K562 (cell line): ENCODE measurements around the gene HOXB1. TPM values are rescaled to one million over a fixed set of nuclear protein-coding genes. Genes with fewer than 3 reads are reported as not detected.
A peak's percentile ranks its signal among the peaks of the same experiment; 100 is the strongest.

Source experiments
- BHLHE40 ChIP-seq: IDR thresholded peaks from 2 replicates; pipeline ENCODE4 v1.6.1; 2011; ENCODE audit warnings: low read length, improper control_type of control experiment
- BRD9 ChIP-seq: fragments of 450-650 bp; IDR thresholded peaks from 2 replicates; pipeline ENCODE4 v1.6.1; 2018; ENCODE audit warnings: low read depth; ENCODE audit not compliant: partially characterized antibody
- ERF ChIP-seq: fragments of 450-650 bp; formaldehyde crosslinking; IDR thresholded peaks from 2 replicates; pipeline ENCODE4 v1.4.0; 2020; ENCODE audit warnings: mild to moderate bottlenecking, mixed read lengths
- FOXK2 ChIP-seq, 2 experiments: fragments of 450-650 bp; IDR thresholded peaks in 1 of 2; conservative IDR thresholded peaks in 1 of 2; 2 replicates each; pipeline ENCODE4 v1.6.1; 2016; ENCODE audit warnings: low read depth in 2 of 2, mild to moderate bottlenecking in 1 of 2
- GATAD2A ChIP-seq: fragments of 450-650 bp; IDR thresholded peaks from 2 replicates; pipeline ENCODE4 v1.6.1; 2017
- KDM4B ChIP-seq, 2 experiments: fragments of 450-650 bp in 1 of 2; sonication (generic) in 1 of 2; IDR thresholded peaks; 2 replicates each; pipeline ENCODE4 v1.6.1; 2016 to 2017; ENCODE audit warnings: borderline replicate concordance in 2 of 2, antibody characterized with exemption in 1 of 2, low read depth in 1 of 2, mild to moderate bottlenecking in 1 of 2
- MEIS2 ChIP-seq: fragments of 450-650 bp; IDR thresholded peaks from 2 replicates; pipeline ENCODE4 v1.6.1; 2014; ENCODE audit warnings: mild to moderate bottlenecking; ENCODE audit not compliant: partially characterized antibody
- MXI1 ChIP-seq: IDR thresholded peaks from 2 replicates; pipeline ENCODE4 v1.6.1; 2011; ENCODE audit warnings: low read depth, mild to moderate bottlenecking, improper control_type of control experiment, low read length
- NBN ChIP-seq: fragments of 450-650 bp; IDR thresholded peaks from 2 replicates; pipeline ENCODE4 v1.6.1; 2016; ENCODE audit warnings: low read depth, mild to moderate bottlenecking
- POLR2B ChIP-seq: fragments of 450-650 bp; IDR thresholded peaks from 2 replicates; pipeline ENCODE4 v1.6.1; 2018; ENCODE audit warnings: low read depth; ENCODE audit not compliant: partially characterized antibody
- RBFOX2 ChIP-seq: fragments of 200-400 bp; formaldehyde crosslinking; IDR thresholded peaks from 2 replicates; pipeline ENCODE4 v1.6.1; 2017; ENCODE audit warnings: low read depth, mild to moderate bottlenecking, low read length, moderate library complexity
- TCF7L2 ChIP-seq: fragments of 150-350 bp; IDR thresholded peaks from 2 replicates; pipeline ENCODE4 v1.6.1; 2016; ENCODE audit warnings: low read depth, mild to moderate bottlenecking, low read length, moderate library complexity
- ZZZ3 ChIP-seq: fragments of 450-650 bp; IDR thresholded peaks from 2 replicates; pipeline ENCODE4 v1.6.1; 2016; ENCODE audit warnings: antibody characterized with exemption, mild to moderate bottlenecking, moderate library complexity
- polyA plus RNA-seq, 8 experiments: library from polyadenylated mRNA; depleted of rRNA in 4 of 8; stranded (reverse) in 5 of 8; unstranded in 3 of 8; fragments of >200 nt; fragmentation: Nextera tagmentation in 2 of 8; fragmentation: Illumina TruSeq in 1 of 8; extraction: Ambion mirVana in 2 of 8; extraction: Trizol in 1 of 8; gene quantifications; 2 replicates each; pipeline versions ENCODE4 v1.2.1 to v1.2.3, GENCODE V29; 2011 to 2014; ENCODE audit warnings: inconsistent platforms in 1 of 8, missing spikeins in 1 of 8
- total RNA-seq, 7 experiments: library from RNA; depleted of rRNA in 6 of 7; stranded (reverse); fragments of >200 nt in 6 of 7; fragmentation: Illumina TruSeq in 2 of 7; extraction: Trizol in 2 of 7; gene quantifications; 2 replicates each; pipeline versions ENCODE4 v1.2.1 to v1.2.3, GENCODE V29; 2011 to 2021; ENCODE audit warnings: low replicate concordance in 1 of 7
- TF ChIP-seq, protein P1 (sequence below), 2 experiments: fragments of 450-650 bp; IDR thresholded peaks; 2 replicates each; pipeline ENCODE4 v1.6.1; 2018; ENCODE audit warnings: mild to moderate bottlenecking in 2 of 2, low read depth in 1 of 2; ENCODE audit not compliant: partially characterized antibody in 2 of 2
- TF ChIP-seq, protein P2 (sequence below): sonication (generic); formaldehyde crosslinking; IDR thresholded peaks from 2 replicates; pipeline ENCODE4 v1.8.1; 2023; ENCODE audit warnings: mild to moderate bottlenecking, missing genetic modification reagents, moderate library complexity
- TF ChIP-seq, protein P3 (sequence below): fragments of 450-650 bp; formaldehyde crosslinking; IDR thresholded peaks from 2 replicates; pipeline ENCODE4 v1.4.0; 2022; ENCODE audit warnings: missing genetic modification characterization
- TF ChIP-seq, protein P4 (sequence below): fragments of 250-450 bp; sonication (Bioruptor Pico); IDR thresholded peaks from 2 replicates; pipeline ENCODE4 v1.8.0; 2021; ENCODE audit warnings: moderate library complexity, mild to moderate bottlenecking, inconsistent platforms

The HOXB1 gene
- total and polyA plus RNA-seq, 9 of the 15 experiments (the other 6 are each of a cell fraction or from before 2014, with no cell fraction given), result 0.04 TPM; not detected in 8

DNA sequence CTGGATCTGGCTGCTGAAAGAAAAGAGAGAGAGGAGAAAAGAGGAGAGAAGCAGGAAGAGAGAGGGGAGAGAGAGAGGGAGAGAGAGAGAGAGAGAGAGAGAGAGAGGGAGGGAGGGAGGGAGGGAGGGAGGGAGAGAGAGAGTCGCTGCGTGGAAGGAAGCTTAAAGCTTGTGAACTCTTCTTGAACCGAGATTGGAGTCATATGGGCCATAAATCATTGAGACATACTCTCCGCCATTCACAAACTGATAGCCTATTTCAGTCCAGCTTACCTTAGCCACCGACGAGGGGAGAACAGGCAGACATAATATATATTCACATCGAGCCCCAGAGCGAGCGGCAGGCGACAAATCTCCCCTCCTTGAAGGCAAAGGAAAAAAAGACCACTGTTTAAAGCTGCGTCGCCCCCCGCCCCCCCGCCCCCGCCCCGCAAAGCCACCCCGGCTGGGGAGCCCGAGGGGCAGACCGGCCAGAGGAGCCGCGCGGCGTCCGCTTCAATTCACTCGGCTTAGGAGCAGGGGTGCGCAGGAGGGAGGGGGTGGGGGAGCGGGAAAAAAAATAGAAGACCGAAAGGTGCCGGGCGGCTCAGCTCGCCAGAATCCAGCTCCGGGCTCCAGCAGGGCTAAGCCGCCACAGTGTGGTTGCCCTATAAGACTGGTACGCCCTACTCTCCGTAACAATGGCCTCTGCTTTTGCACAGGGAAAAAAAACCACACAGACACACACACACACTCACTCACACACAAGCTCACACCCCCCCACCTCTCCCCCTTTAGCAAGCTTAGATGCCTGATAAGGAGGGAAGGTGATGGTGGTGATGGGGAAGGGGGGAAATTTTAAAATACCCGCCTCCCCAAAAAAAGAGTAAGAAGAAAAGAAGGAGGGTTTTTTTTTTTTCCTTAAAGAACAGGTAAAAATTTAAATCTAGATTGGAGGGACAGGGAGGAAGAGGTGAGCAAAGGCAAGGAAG is 24.7 kb upstream of the HOXB1 start (continued):
- TF ChIP-seq KDM4B (IDR thresholded peaks at IDR 0.05; ENCODE audit: borderline replicate concordance in 2 of 2, low read depth in 1 of 2), result no peak
- TF ChIP-seq, protein P1, sequence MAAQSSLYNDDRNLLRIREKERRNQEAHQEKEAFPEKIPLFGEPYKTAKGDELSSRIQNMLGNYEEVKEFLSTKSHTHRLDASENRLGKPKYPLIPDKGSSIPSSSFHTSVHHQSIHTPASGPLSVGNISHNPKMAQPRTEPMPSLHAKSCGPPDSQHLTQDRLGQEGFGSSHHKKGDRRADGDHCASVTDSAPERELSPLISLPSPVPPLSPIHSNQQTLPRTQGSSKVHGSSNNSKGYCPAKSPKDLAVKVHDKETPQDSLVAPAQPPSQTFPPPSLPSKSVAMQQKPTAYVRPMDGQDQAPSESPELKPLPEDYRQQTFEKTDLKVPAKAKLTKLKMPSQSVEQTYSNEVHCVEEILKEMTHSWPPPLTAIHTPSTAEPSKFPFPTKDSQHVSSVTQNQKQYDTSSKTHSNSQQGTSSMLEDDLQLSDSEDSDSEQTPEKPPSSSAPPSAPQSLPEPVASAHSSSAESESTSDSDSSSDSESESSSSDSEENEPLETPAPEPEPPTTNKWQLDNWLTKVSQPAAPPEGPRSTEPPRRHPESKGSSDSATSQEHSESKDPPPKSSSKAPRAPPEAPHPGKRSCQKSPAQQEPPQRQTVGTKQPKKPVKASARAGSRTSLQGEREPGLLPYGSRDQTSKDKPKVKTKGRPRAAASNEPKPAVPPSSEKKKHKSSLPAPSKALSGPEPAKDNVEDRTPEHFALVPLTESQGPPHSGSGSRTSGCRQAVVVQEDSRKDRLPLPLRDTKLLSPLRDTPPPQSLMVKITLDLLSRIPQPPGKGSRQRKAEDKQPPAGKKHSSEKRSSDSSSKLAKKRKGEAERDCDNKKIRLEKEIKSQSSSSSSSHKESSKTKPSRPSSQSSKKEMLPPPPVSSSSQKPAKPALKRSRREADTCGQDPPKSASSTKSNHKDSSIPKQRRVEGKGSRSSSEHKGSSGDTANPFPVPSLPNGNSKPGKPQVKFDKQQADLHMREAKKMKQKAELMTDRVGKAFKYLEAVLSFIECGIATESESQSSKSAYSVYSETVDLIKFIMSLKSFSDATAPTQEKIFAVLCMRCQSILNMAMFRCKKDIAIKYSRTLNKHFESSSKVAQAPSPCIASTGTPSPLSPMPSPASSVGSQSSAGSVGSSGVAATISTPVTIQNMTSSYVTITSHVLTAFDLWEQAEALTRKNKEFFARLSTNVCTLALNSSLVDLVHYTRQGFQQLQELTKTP (IDR thresholded peaks at IDR 0.05; ENCODE audit: low read depth in 1 of 2, partially characterized antibody in 2 of 2), result peak; percentile 57 to 75
- TF ChIP-seq, protein P2, sequence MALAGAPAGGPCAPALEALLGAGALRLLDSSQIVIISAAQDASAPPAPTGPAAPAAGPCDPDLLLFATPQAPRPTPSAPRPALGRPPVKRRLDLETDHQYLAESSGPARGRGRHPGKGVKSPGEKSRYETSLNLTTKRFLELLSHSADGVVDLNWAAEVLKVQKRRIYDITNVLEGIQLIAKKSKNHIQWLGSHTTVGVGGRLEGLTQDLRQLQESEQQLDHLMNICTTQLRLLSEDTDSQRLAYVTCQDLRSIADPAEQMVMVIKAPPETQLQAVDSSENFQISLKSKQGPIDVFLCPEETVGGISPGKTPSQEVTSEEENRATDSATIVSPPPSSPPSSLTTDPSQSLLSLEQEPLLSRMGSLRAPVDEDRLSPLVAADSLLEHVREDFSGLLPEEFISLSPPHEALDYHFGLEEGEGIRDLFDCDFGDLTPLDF (CRISPR knock-in tag), result no peak
- TF ChIP-seq MXI1, result 0 out of 2 replicates have a peak, but pooled peaks have one; percentile 19
- peak; percentile 75 for TF ChIP-seq NBN
- TF ChIP-seq TCF7L2, result peak; percentile 60; the same call in 1 of the 2 replicates
- peak; percentile 17 to 73; a peak in 1 of 4 replicates for TF ChIP-seq FOXK2 (conservative IDR thresholded peaks at IDR 0.05 in 1 of 2, IDR thresholded peaks at IDR 0.05 in 1 of 2; ENCODE audit: low read depth in 2 of 2)
- 0 out of 2 replicates have a peak, but pooled peaks have one; percentile 20 for TF ChIP-seq ERF (CRISPR knock-in tag)
- 0 out of 2 replicates have a peak, but pooled peaks have one; percentile 22 for TF ChIP-seq RBFOX2
- TF ChIP-seq POLR2B, result peak; percentile 14
- TF ChIP-seq, protein P3, sequence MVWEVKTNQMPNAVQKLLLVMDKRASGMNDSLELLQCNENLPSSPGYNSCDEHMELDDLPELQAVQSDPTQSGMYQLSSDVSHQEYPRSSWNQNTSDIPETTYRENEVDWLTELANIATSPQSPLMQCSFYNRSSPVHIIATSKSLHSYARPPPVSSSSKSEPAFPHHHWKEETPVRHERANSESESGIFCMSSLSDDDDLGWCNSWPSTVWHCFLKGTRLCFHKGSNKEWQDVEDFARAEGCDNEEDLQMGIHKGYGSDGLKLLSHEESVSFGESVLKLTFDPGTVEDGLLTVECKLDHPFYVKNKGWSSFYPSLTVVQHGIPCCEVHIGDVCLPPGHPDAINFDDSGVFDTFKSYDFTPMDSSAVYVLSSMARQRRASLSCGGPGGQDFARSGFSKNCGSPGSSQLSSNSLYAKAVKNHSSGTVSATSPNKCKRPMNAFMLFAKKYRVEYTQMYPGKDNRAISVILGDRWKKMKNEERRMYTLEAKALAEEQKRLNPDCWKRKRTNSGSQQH (CRISPR knock-in tag), result peak; percentile 81; the same call in 1 of the 2 replicates
- no peak for TF ChIP-seq ZZZ3
- TF ChIP-seq BRD9, result peak; percentile 88
- TF ChIP-seq BHLHE40, result 0 out of 2 replicates have a peak, but pooled peaks have one; percentile 21
- TF ChIP-seq, protein P4, sequence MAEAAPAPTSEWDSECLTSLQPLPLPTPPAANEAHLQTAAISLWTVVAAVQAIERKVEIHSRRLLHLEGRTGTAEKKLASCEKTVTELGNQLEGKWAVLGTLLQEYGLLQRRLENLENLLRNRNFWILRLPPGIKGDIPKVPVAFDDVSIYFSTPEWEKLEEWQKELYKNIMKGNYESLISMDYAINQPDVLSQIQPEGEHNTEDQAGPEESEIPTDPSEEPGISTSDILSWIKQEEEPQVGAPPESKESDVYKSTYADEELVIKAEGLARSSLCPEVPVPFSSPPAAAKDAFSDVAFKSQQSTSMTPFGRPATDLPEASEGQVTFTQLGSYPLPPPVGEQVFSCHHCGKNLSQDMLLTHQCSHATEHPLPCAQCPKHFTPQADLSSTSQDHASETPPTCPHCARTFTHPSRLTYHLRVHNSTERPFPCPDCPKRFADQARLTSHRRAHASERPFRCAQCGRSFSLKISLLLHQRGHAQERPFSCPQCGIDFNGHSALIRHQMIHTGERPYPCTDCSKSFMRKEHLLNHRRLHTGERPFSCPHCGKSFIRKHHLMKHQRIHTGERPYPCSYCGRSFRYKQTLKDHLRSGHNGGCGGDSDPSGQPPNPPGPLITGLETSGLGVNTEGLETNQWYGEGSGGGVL (CRISPR knock-in tag), result no peak
- peak; percentile 94 for TF ChIP-seq GATAD2A
- TF ChIP-seq MEIS2, result peak; percentile 99
